HepG2 (cell line): Measurements from ENCODE around the gene TCF23. TPM values are rescaled to one million over a fixed set of nuclear protein-coding genes. Genes with fewer than 3 reads are reported as not detected.
A peak's percentile ranks its signal among the peaks of the same experiment; 100 is the strongest.

ENCODE experiments used
- ARNT ChIP-seq: fragments of 450-650 bp; IDR thresholded peaks from 2 replicates; pipeline ENCODE4 v1.6.1; 2017
- BRD4 ChIP-seq: sonication (generic); formaldehyde crosslinking; IDR thresholded peaks from 2 replicates; pipeline ENCODE4 v1.4.0; 2020; ENCODE audit warnings: missing genetic modification reagents
- EZH2 ChIP-seq: conservative IDR thresholded peaks from 2 replicates; pipeline ENCODE4 v1.6.1; 2012; ENCODE audit warnings: mild to moderate bottlenecking, low read depth, low read length, moderate library complexity
- HOXD1 ChIP-seq: sonication (generic); formaldehyde crosslinking; IDR thresholded peaks from 2 replicates; pipeline ENCODE4 v1.5.0; 2020; ENCODE audit warnings: missing genetic modification reagents
- JDP2 ChIP-seq: sonication (generic); formaldehyde crosslinking; IDR thresholded peaks from 2 replicates; pipeline ENCODE4 v1.8.1; 2022; ENCODE audit warnings: missing genetic modification reagents, borderline replicate concordance
- MBNL3 ChIP-seq: fragments of 250-450 bp; sonication (Bioruptor Pico); conservative IDR thresholded peaks from 2 replicates; pipeline ENCODE4 v1.8.0; 2022; ENCODE audit warnings: mild to moderate bottlenecking, inconsistent platforms
- MED1 ChIP-seq: sonication (generic); formaldehyde crosslinking; IDR thresholded peaks from 2 replicates; pipeline ENCODE4 v1.4.0; 2020; ENCODE audit warnings: missing genetic modification reagents
- MZF1 ChIP-seq: sonication (generic); formaldehyde crosslinking; IDR thresholded peaks from 2 replicates; pipeline ENCODE4 v1.8.1; 2023; ENCODE audit warnings: mild to moderate bottlenecking, missing genetic modification reagents, borderline replicate concordance
- NFIC ChIP-seq: IDR thresholded peaks from 2 replicates; pipeline ENCODE4 v1.6.1; 2012; ENCODE audit warnings: mild to moderate bottlenecking, low read length, inconsistent platforms
- NR3C1 ChIP-seq: sonication (generic); formaldehyde crosslinking; IDR thresholded peaks from 2 replicates; pipeline ENCODE4 v1.4.0; 2020; ENCODE audit warnings: missing genetic modification reagents
- SCMH1 ChIP-seq: sonication (generic); formaldehyde crosslinking; IDR thresholded peaks from 2 replicates; pipeline ENCODE4 v1.9.0; 2021; ENCODE audit warnings: missing genetic modification reagents, mild to moderate bottlenecking, borderline replicate concordance
- SOX13 ChIP-seq, 3 experiments: fragments of 450-650 bp in 1 of 3; sonication (generic) in 1 of 3; formaldehyde crosslinking in 1 of 3; IDR thresholded peaks in 2 of 3; conservative IDR thresholded peaks in 1 of 3; 2 replicates each; pipeline versions ENCODE4 v1.5.0 to v1.6.1; 2016 to 2020; ENCODE audit warnings: antibody characterized with exemption in 1 of 3, mild to moderate bottlenecking in 1 of 3, missing compliant biosample characterization in 1 of 3, missing genetic modification reagents in 1 of 3, moderate library complexity in 1 of 3
- SRSF4 ChIP-seq: fragments of 200-400 bp; formaldehyde crosslinking; IDR thresholded peaks from one replicate; pipeline ENCODE4 v1.6.1; 2018; ENCODE audit warnings: mild to moderate bottlenecking, low read depth, low read length, moderate library complexity; ENCODE audit not compliant: poor library complexity, severe bottlenecking
- TEAD3 ChIP-seq: optimal IDR thresholded peaks from 2 replicates; pipeline ENCODE3; 2016; ENCODE audit warnings: borderline replicate concordance
- THAP11 ChIP-seq: IDR thresholded peaks from 2 replicates; pipeline ENCODE4 v1.6.1; 2016; ENCODE audit warnings: missing biosample characterization, missing genetic modification reagents
- TMF1 ChIP-seq: sonication (generic); formaldehyde crosslinking; IDR thresholded peaks from 2 replicates; pipeline ENCODE4 v1.8.1; 2022; ENCODE audit warnings: low read depth, missing genetic modification reagents
- ZBTB1 ChIP-seq: sonication (generic); formaldehyde crosslinking; IDR thresholded peaks from 2 replicates; pipeline ENCODE4 v1.4.0; 2020; ENCODE audit warnings: missing genetic modification reagents, borderline replicate concordance
- ZNF350 ChIP-seq: sonication (generic); formaldehyde crosslinking; IDR thresholded peaks from 2 replicates; pipeline ENCODE4 v1.4.0; 2020; ENCODE audit warnings: mild to moderate bottlenecking, low read depth, missing genetic modification reagents, borderline replicate concordance
- ZNF674 ChIP-seq: sonication (generic); formaldehyde crosslinking; IDR thresholded peaks from 2 replicates; pipeline ENCODE4 v1.5.0; 2020; ENCODE audit warnings: low read depth, mild to moderate bottlenecking, missing genetic modification reagents
- ZNF775 ChIP-seq: sonication (generic); formaldehyde crosslinking; IDR thresholded peaks from 2 replicates; pipeline ENCODE4 v1.4.0; 2020; ENCODE audit warnings: missing genetic modification reagents, mild to moderate bottlenecking, moderate library complexity, borderline replicate concordance
- ZNF776 ChIP-seq: sonication (generic); formaldehyde crosslinking; IDR thresholded peaks from 2 replicates; pipeline ENCODE4 v1.4.0; 2020; ENCODE audit warnings: mild to moderate bottlenecking, missing genetic modification reagents
- ZNF878 ChIP-seq: sonication (generic); formaldehyde crosslinking; IDR thresholded peaks from 2 replicates; pipeline ENCODE4 v1.8.1; 2023; ENCODE audit warnings: mild to moderate bottlenecking, missing genetic modification reagents, moderate library complexity
- ZSCAN29 ChIP-seq: sonication (generic); formaldehyde crosslinking; conservative IDR thresholded peaks from 2 replicates; pipeline ENCODE4 v1.4.0; 2020; ENCODE audit warnings: mild to moderate bottlenecking, missing genetic modification reagents
- ZZZ3 ChIP-seq: sonication (generic); formaldehyde crosslinking; IDR thresholded peaks from 2 replicates; pipeline ENCODE4 v1.4.0; 2020; ENCODE audit warnings: missing genetic modification reagents, mild to moderate bottlenecking, borderline replicate concordance
- polyA plus RNA-seq, 8 experiments: library from polyadenylated mRNA; depleted of rRNA in 3 of 8; stranded (reverse) in 7 of 8; unstranded in 1 of 8; fragments of >200 nt; fragmentation: Illumina TruSeq in 4 of 8; extraction: Trizol in 4 of 8; gene quantifications; 2 replicates each; pipeline versions ENCODE4 v1.2.1 to v1.2.3, GENCODE V29; 2011 to 2016; ENCODE audit warnings: low read depth in 4 of 8, missing spikeins in 1 of 8, mixed read lengths in 1 of 8; ENCODE audit not compliant: insufficient read depth in 1 of 8
- total RNA-seq, 5 experiments: library from RNA; depleted of rRNA; stranded (reverse); fragments of >200 nt; fragmentation: Illumina TruSeq; extraction: Trizol; gene quantifications; 2 replicates each; pipeline ENCODE4 v1.2.3, GENCODE V29; 2016; ENCODE audit warnings: low read depth in 1 of 5
- TF ChIP-seq, protein P1 (sequence below): sonication (generic); formaldehyde crosslinking; IDR thresholded peaks from 2 replicates; pipeline ENCODE4 v1.5.1; 2020; ENCODE audit warnings: missing genetic modification reagents, mild to moderate bottlenecking, borderline replicate concordance
- TF ChIP-seq, protein P2 (sequence below): sonication (generic); formaldehyde crosslinking; IDR thresholded peaks from 2 replicates; pipeline ENCODE4 v1.4.0; 2020; ENCODE audit warnings: mild to moderate bottlenecking, missing genetic modification reagents
- TF ChIP-seq, protein P3 (sequence below): sonication (generic); formaldehyde crosslinking; IDR thresholded peaks from 2 replicates; pipeline ENCODE4 v1.4.0; 2020; ENCODE audit warnings: mild to moderate bottlenecking, missing genetic modification reagents

The TCF23 gene
- total and polyA plus RNA-seq, 2 of the 13 experiments (the other 11 are each of a cell fraction or from before 2014, with no cell fraction given): 0.02 to 1.4 TPM

DNA sequence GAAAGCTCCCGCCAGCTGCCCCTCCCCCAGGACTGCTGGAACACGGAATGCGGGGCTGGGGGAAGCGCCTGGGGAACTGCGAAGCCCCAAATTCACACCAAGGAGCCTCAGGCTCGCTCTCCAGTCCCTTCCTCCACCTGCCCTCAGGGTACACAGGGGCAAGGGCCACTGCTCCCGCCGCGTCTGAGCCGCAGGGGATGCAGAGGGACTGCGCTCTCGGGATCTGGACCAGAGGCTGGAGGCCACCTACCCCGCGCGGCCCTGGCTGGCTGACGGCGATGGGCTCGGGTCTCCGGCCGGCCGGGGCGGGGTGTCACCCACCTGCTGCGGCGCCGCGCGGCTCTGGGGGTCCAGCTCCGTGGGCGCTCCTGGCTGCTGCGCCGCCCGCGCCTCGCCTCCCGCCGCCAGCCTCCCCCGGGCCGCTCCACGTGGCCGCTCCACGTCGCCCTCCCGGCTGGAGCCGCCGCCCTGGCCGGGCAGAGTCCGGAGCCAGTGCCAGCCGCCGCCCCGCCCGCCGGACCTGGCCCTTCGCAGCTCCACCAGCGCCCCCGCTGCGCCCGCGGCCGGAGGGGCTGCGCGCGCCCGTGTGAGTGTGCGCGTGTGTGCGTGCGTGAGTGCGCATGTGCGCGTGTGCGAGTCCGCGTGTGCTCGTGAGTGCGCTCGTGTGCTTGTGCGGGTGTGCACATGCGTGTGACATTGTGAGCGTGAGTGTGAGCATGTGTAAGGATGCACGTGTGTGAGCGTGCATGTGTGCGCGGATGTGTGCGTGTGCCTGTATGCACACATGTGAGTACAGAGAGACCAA is 30.1 kb upstream of the TCF23 start, which contains the start of gene CGREF1 (continued):
- TF ChIP-seq ZNF350 (CRISPR knock-in tag) (no peak), HOXD1 (CRISPR knock-in tag) (no peak), ZNF674 (CRISPR knock-in tag) (0 out of 2 replicates have a peak, but pooled peaks have one; percentile 25), BRD4 (no peak), NR3C1 (CRISPR knock-in tag) (no peak), ZSCAN29 (no peak), NFIC (no peak), ZBTB1 (CRISPR knock-in tag) (no peak), ZNF776 (CRISPR knock-in tag) (no peak; the same call in 1 of the 2 replicates), ZNF775 (CRISPR knock-in tag) (no peak), MBNL3 (CRISPR knock-in tag) (no peak), SRSF4 (no peak), SCMH1 (CRISPR knock-in tag) (no peak), ZZZ3 (CRISPR knock-in tag) (0 out of 2 replicates have a peak, but pooled peaks have one; percentile 56), TEAD3 (CRISPR knock-in tag) (peak; percentile 18), TMF1 (CRISPR knock-in tag) (no peak; the same call in 1 of the 2 replicates), JDP2 (CRISPR knock-in tag) (no peak), MED1 (CRISPR knock-in tag) (no peak), THAP11 (no peak), SOX13 (IDR thresholded peaks at IDR 0.05) (no peak), SOX13 (CRISPR knock-in tag; conservative IDR thresholded peaks at IDR 0.05 in 1 of 2, IDR thresholded peaks at IDR 0.05 in 1 of 2) (no peak), ARNT (no peak), ZNF878 (CRISPR knock-in tag) (no peak), MZF1 (CRISPR knock-in tag) (no peak), EZH2 (no peak)
- TF ChIP-seq, protein P1, sequence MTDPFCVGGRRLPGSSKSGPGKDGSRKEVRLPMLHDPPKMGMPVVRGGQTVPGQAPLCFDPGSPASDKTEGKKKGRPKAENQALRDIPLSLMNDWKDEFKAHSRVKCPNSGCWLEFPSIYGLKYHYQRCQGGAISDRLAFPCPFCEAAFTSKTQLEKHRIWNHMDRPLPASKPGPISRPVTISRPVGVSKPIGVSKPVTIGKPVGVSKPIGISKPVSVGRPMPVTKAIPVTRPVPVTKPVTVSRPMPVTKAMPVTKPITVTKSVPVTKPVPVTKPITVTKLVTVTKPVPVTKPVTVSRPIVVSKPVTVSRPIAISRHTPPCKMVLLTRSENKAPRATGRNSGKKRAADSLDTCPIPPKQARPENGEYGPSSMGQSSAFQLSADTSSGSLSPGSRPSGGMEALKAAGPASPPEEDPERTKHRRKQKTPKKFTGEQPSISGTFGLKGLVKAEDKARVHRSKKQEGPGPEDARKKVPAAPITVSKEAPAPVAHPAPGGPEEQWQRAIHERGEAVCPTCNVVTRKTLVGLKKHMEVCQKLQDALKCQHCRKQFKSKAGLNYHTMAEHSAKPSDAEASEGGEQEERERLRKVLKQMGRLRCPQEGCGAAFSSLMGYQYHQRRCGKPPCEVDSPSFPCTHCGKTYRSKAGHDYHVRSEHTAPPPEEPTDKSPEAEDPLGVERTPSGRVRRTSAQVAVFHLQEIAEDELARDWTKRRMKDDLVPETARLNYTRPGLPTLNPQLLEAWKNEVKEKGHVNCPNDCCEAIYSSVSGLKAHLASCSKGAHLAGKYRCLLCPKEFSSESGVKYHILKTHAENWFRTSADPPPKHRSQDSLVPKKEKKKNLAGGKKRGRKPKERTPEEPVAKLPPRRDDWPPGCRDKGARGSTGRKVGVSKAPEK (CRISPR knock-in tag): no peak
- TF ChIP-seq, protein P2, sequence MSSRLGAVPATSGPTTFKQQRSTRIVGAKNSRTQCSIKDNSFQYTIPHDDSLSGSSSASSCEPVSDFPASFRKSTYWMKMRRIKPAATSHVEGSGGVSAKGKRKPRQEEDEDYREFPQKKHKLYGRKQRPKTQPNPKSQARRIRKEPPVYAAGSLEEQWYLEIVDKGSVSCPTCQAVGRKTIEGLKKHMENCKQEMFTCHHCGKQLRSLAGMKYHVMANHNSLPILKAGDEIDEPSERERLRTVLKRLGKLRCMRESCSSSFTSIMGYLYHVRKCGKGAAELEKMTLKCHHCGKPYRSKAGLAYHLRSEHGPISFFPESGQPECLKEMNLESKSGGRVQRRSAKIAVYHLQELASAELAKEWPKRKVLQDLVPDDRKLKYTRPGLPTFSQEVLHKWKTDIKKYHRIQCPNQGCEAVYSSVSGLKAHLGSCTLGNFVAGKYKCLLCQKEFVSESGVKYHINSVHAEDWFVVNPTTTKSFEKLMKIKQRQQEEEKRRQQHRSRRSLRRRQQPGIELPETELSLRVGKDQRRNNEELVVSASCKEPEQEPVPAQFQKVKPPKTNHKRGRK: no peak
- TF ChIP-seq, protein P3, sequence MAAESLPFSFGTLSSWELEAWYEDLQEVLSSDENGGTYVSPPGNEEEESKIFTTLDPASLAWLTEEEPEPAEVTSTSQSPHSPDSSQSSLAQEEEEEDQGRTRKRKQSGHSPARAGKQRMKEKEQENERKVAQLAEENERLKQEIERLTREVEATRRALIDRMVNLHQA (CRISPR knock-in tag): no peak
